ACC112 (cell line): ENCODE results near the gene CFAP20DC.
A peak's percentile ranks its signal among the peaks of the same experiment; 100 is the strongest.

Experiments used
- H2AFZ ChIP-seq: fragments of 200-600 bp; sonication (generic); one replicate; pipeline ENCODE4 v1.6.0; 2017; ENCODE audit warnings: antibody characterized with exemption, low read length; ENCODE audit not compliant: unreplicated experiment
- H3K27ac ChIP-seq: fragments of 200-600 bp; sonication (generic); 2 replicates; pipeline ENCODE4 v1.5.1; 2014; ENCODE audit warnings: low read depth, mild to moderate bottlenecking, antibody characterized with exemption, low read length, moderate library complexity
- H3K27me3 ChIP-seq: fragments of 200-600 bp; sonication (generic); 2 replicates; pipeline ENCODE4 v1.6.1; 2014; ENCODE audit warnings: mild to moderate bottlenecking, antibody characterized with exemption, low read length, moderate library complexity, mixed read lengths; ENCODE audit not compliant: insufficient read depth
- H3K36me3 ChIP-seq: fragments of 200-600 bp; sonication (generic); 2 replicates; pipeline ENCODE4 v1.6.1; 2016; ENCODE audit warnings: mild to moderate bottlenecking, antibody characterized with exemption, low read length, moderate library complexity, mixed read lengths; ENCODE audit not compliant: insufficient read depth
- H3K4me1 ChIP-seq: fragments of 200-600 bp; sonication (generic); one replicate; pipeline ENCODE4 v1.6.1; 2016; ENCODE audit warnings: low read length, mixed read lengths; ENCODE audit not compliant: insufficient read depth, unreplicated experiment, control insufficient read depth
- H3K4me3 ChIP-seq: fragments of 200-600 bp; sonication (generic); 2 replicates; pipeline ENCODE4 v1.5.1; 2014; ENCODE audit warnings: mild to moderate bottlenecking, low read depth, low read length
- H3K79me2 ChIP-seq: fragments of 200-600 bp; sonication (generic); one replicate; pipeline ENCODE4 v1.6.0; 2016; ENCODE audit warnings: low read length; ENCODE audit not compliant: control insufficient read depth, unreplicated experiment, insufficient read depth

Gene CFAP20DC

GRCh38 chr3:58874795-58875194, 175.0 kb downstream of the CFAP20DC start:
- H3K4me3 ChIP-seq, result peak overlapping the region; percentile 25; the same call in 1 of the 2 replicates
- peaks cover 22% of the 10 kb centered on the region for H3K4me1 ChIP-seq
- no peaks in the 10 kb centered on the region for H3K79me2 ChIP-seq
- H3K36me3 ChIP-seq, result no peaks in the 10 kb centered on the region
- peak overlapping the region; percentile 74 for H3K27ac ChIP-seq
- peak overlapping the region; percentile 7 for H2AFZ ChIP-seq
- H3K27me3 ChIP-seq, result no peaks in the 10 kb centered on the region

- Histone ChIP-seq H3K27me3 (no peaks in the 10 kb centered on the region), H3K36me3 (no peaks in the 10 kb centered on the region), H3K4me3 (peak overlapping the region; percentile 25; the same call in 1 of the 2 replicates), H3K4me1 (peaks cover 22% of the 10 kb centered on the region), H2AFZ (peak overlapping the region; percentile 10), H3K27ac (peak overlapping the region; percentile 74), H3K79me2 (no peaks in the 10 kb centered on the region)
Observed at GRCh38 chr3:58874248-58874741, 175.5 kb downstream of the CFAP20DC start.

GRCh38 chr3:58868097-58868779, 181.6 kb downstream of the CFAP20DC start:
- Histone ChIP-seq H3K27me3 (no peaks in the 10 kb centered on the region), H2AFZ (no peak overlapping the region), H3K4me1 (no peaks in the 10 kb centered on the region), H3K36me3 (no peaks in the 10 kb centered on the region), H3K4me3 (no peak overlapping the region), H3K79me2 (no peaks in the 10 kb centered on the region), H3K27ac (no peak overlapping the region)

GRCh38 chr3:58867621-58868020, 182.2 kb downstream of the CFAP20DC start:
- Histone ChIP-seq H3K4me3 (no peak overlapping the region), H3K79me2 (no peaks in the 10 kb centered on the region), H2AFZ (no peak overlapping the region), H3K27ac (no peak overlapping the region), H3K36me3 (no peaks in the 10 kb centered on the region), H3K4me1 (no peaks in the 10 kb centered on the region), H3K27me3 (no peaks in the 10 kb centered on the region)

GRCh38 chr3:58866079-58866478, 183.7 kb downstream of the CFAP20DC start:
- Histone ChIP-seq H3K79me2 (no peaks in the 10 kb centered on the region), H2AFZ (no peak overlapping the region), H3K4me1 (no peaks in the 10 kb centered on the region), H3K36me3 (no peaks in the 10 kb centered on the region), H3K4me3 (no peak overlapping the region), H3K27me3 (no peaks in the 10 kb centered on the region), H3K27ac (no peak overlapping the region)

GRCh38 chr3:58864480-58864879, 185.3 kb downstream of the CFAP20DC start:
- Histone ChIP-seq H2AFZ (no peak overlapping the region), H3K27ac (no peak overlapping the region)

GRCh38 chr3:58863206-58863605, 186.6 kb downstream of the CFAP20DC start:
- H3K27me3 ChIP-seq, result no peaks in the 10 kb centered on the region
- H3K4me3 ChIP-seq, result no peak overlapping the region
- H3K36me3 ChIP-seq, result no peaks in the 10 kb centered on the region
- no peaks in the 10 kb centered on the region for H3K4me1 ChIP-seq
- H2AFZ ChIP-seq, result no peak overlapping the region
- H3K79me2 ChIP-seq, result no peaks in the 10 kb centered on the region
- no peak overlapping the region for H3K27ac ChIP-seq

More at GRCh38 chr3:58864480-58864879, 185.3 kb downstream of the CFAP20DC start:
- Histone ChIP-seq H3K36me3 (no peaks in the 10 kb centered on the region), H3K27me3 (no peaks in the 10 kb centered on the region), H3K4me3 (no peak overlapping the region), H3K4me1 (no peaks in the 10 kb centered on the region), H3K79me2 (no peaks in the 10 kb centered on the region)

GRCh38 chr3:58861551-58861950, 188.3 kb downstream of the CFAP20DC start:
- Histone ChIP-seq H3K36me3 (no peaks in the 10 kb centered on the region), H3K27ac (no peak overlapping the region), H3K79me2 (no peaks in the 10 kb centered on the region), H3K4me1 (no peaks in the 10 kb centered on the region), H2AFZ (no peak overlapping the region), H3K27me3 (no peaks in the 10 kb centered on the region), H3K4me3 (no peak overlapping the region)

GRCh38 chr3:58858126-58858525, 191.7 kb downstream of the CFAP20DC start:
- H3K27me3 ChIP-seq, result no peaks in the 10 kb centered on the region
- no peaks in the 10 kb centered on the region for H3K36me3 ChIP-seq
- H2AFZ ChIP-seq, result no peak overlapping the region
- no peaks in the 10 kb centered on the region for H3K79me2 ChIP-seq
- H3K27ac ChIP-seq, result no peak overlapping the region
- no peaks in the 10 kb centered on the region for H3K4me1 ChIP-seq
- no peak overlapping the region for H3K4me3 ChIP-seq

GRCh38 chr3:58857402-58857801, 192.4 kb downstream of the CFAP20DC start:
- H3K4me1 ChIP-seq, result no peaks in the 10 kb centered on the region
- H3K79me2 ChIP-seq, result no peaks in the 10 kb centered on the region
- no peaks in the 10 kb centered on the region for H3K36me3 ChIP-seq
- H3K27ac ChIP-seq, result no peak overlapping the region
- H2AFZ ChIP-seq, result no peak overlapping the region
- H3K4me3 ChIP-seq, result no peak overlapping the region
- H3K27me3 ChIP-seq, result no peaks in the 10 kb centered on the region

GRCh38 chr3:58848826-58849225, 201.0 kb downstream of the CFAP20DC start:
- Histone ChIP-seq H3K4me3 (no peak overlapping the region), H2AFZ (no peak overlapping the region), H3K79me2 (no peaks in the 10 kb centered on the region), H3K27me3 (no peaks in the 10 kb centered on the region), H3K4me1 (no peaks in the 10 kb centered on the region), H3K36me3 (no peaks in the 10 kb centered on the region), H3K27ac (no peak overlapping the region)
